K562 (cell line): ENCODE results near the gene NTRK2. TPM values are rescaled to one million over a fixed set of nuclear protein-coding genes. Genes with fewer than 3 reads are reported as not detected.

Source experiments
- ATAC-seq: fragments of 200-7000 bp; cut with Tn5 transposase; 3 replicates; pipeline ENCODE4 v1.9.1; 2020; ENCODE audit warnings: moderate library complexity
- BruUV-seq: library from RNA; stranded (reverse); fragments of 400-500 nt; replicated peaks from 2 replicates; lab custom pipeline; 2021; lab: Mats Ljungman, UMichigan
- CTCF ChIA-PET: fragments of 300-600 bp; formaldehyde crosslinking; extraction: SDS; loops from one replicate; lab custom pipeline; 2021; ENCODE audit warnings: low intra/inter-chr PET ratio; lab: Yijun Ruan, JAX
- POLR2A ChIA-PET: fragments of 300-600, 350-650 bp; sonication (Branson Sonifier 250); formaldehyde crosslinking; extraction: SDS; loops from one replicate; lab custom pipeline; 2021; ENCODE audit warnings: antibody characterized with exemption, inconsistent platforms; lab: Yijun Ruan, JAX
- DNase-seq, 4 experiments: peaks; one replicate each; pipeline versions ENCODE4 v3.0.0 to v3.0.0-alpha.2; 2011 to 2018; ENCODE audit warnings: low spot score in 3 of 4, mixed read lengths in 3 of 4; ENCODE audit errors: extremely low read depth in 1 of 4
- FAIRE-seq: peaks from 2 replicates; lab custom pipeline; 2011; peaks lifted over from hg19 to GRCh38; lab: Jason Lieb, UNC
- H2AFZ ChIP-seq: 2 replicates; pipeline ENCODE4 v1.6.0; 2011; ENCODE audit warnings: low read depth, low read length, control low read depth, inconsistent platforms
- H3K27ac ChIP-seq: fragments of 200-600 bp; 3 replicates; pipeline ENCODE4 v1.8.0; 2011; ENCODE audit warnings: low read depth, mild to moderate bottlenecking, control low read depth, inconsistent platforms, low read length, moderate library complexity, mixed read lengths; ENCODE audit errors: extremely low read depth
- H3K27me3 ChIP-seq, 2 experiments: fragments of 300-600 bp in 1 of 2; 2 replicates in 1 of 2; 3 replicates in 1 of 2; pipeline versions ENCODE4 v1.6.0 to v1.8.0; 2011; ENCODE audit warnings: inconsistent platforms in 2 of 2, low read length in 2 of 2, mild to moderate bottlenecking in 1 of 2, mixed read lengths in 1 of 2, moderate library complexity in 1 of 2; ENCODE audit not compliant: control insufficient read depth in 2 of 2, insufficient read depth in 2 of 2
- H3K36me3 ChIP-seq: fragments of 300-600 bp; 3 replicates; pipeline ENCODE4 v1.8.0; 2011; ENCODE audit warnings: mild to moderate bottlenecking, low read length, inconsistent platforms; ENCODE audit not compliant: control insufficient read depth, insufficient read depth
- H3K4me1 ChIP-seq, 2 experiments: fragments of 200-600 bp in 1 of 2; replicated peaks in 1 of 2; 2 replicates in 1 of 2; 3 replicates in 1 of 2; pipeline versions ENCODE4 v1.5.1 to v1.8.0; 2011; ENCODE audit warnings: inconsistent platforms in 2 of 2, low read length in 2 of 2, mild to moderate bottlenecking in 1 of 2, mixed read lengths in 1 of 2, moderate library complexity in 1 of 2; ENCODE audit not compliant: control insufficient read depth in 2 of 2, insufficient read depth in 2 of 2
- H3K4me2 ChIP-seq: 2 replicates; pipeline ENCODE4 v1.6.1; 2011; ENCODE audit warnings: low read length, control low read depth, inconsistent platforms, mixed read lengths; ENCODE audit not compliant: insufficient read depth
- H3K4me3 ChIP-seq: fragments of 200-600 bp; sonication (generic), shearing (Covaris generic); 2 replicates; pipeline ENCODE4 v1.5.1; 2016; ENCODE audit warnings: control low read depth, inconsistent platforms
- H3K79me2 ChIP-seq: fragments of 200-600 bp; 3 replicates; pipeline ENCODE4 v1.8.0; 2011; ENCODE audit warnings: low read length, inconsistent platforms; ENCODE audit not compliant: control insufficient read depth, insufficient read depth
- H3K9ac ChIP-seq, 2 experiments: 2 replicates each; pipeline versions ENCODE4 v1.6.0 to v1.6.1; 2011; ENCODE audit warnings: low read depth in 2 of 2, low read length in 2 of 2, control low read depth in 1 of 2, inconsistent platforms in 1 of 2, mild to moderate bottlenecking in 1 of 2, mixed read lengths in 1 of 2; ENCODE audit not compliant: insufficient read depth in 1 of 2
- H3K9me1 ChIP-seq: one replicate; pipeline ENCODE4 v1.6.0; 2011; ENCODE audit warnings: inconsistent platforms, mild to moderate bottlenecking, low read length, moderate library complexity; ENCODE audit not compliant: control insufficient read depth, insufficient read depth
- H3K9me3 ChIP-seq: replicated peaks from 2 replicates; pipeline ENCODE4 v1.5.1; 2011; ENCODE audit warnings: low read depth, low read length, inconsistent platforms; ENCODE audit not compliant: control insufficient read depth, insufficient read depth
- H4K20me1 ChIP-seq: replicated peaks from 2 replicates; pipeline ENCODE4 v1.6.1; 2011; ENCODE audit warnings: low read length, inconsistent platforms, mixed read lengths; ENCODE audit not compliant: control insufficient read depth, insufficient read depth
- DNMT1 ChIP-seq: fragments of 450-650 bp; IDR thresholded peaks from 2 replicates; pipeline ENCODE4 v1.6.1; 2016; ENCODE audit warnings: antibody characterized with exemption, mild to moderate bottlenecking
- E2F8 ChIP-seq: fragments of 450-650 bp; IDR thresholded peaks from 2 replicates; pipeline ENCODE4 v1.7.1; 2018; ENCODE audit warnings: mild to moderate bottlenecking, low read depth; ENCODE audit not compliant: partially characterized antibody
- GABPB2 ChIP-seq: fragments of 250-450 bp; sonication (Bioruptor Pico); conservative IDR thresholded peaks from 2 replicates; pipeline ENCODE4 v1.5.1; 2021; ENCODE audit warnings: mild to moderate bottlenecking
- MEIS2 ChIP-seq: fragments of 450-650 bp; IDR thresholded peaks from 2 replicates; pipeline ENCODE4 v1.6.1; 2014; ENCODE audit warnings: mild to moderate bottlenecking; ENCODE audit not compliant: partially characterized antibody
- SMARCA4 ChIP-seq: fragments of 450-650 bp; IDR thresholded peaks from 2 replicates; pipeline ENCODE4 v1.6.1; 2016
- ZNF184 ChIP-seq: sonication (generic); formaldehyde crosslinking; IDR thresholded peaks from 2 replicates; pipeline ENCODE4 v1.5.0; 2020; ENCODE audit warnings: missing genetic modification reagents
- ZZZ3 ChIP-seq: fragments of 450-650 bp; IDR thresholded peaks from 2 replicates; pipeline ENCODE4 v1.6.1; 2016; ENCODE audit warnings: antibody characterized with exemption, mild to moderate bottlenecking, moderate library complexity
- WGBS: fragments of 100-300 bp; shearing (Covaris generic); methylation state at CpG from one replicate; pipeline ENCODE4 v1.1.6; 2016; ENCODE audit warnings: low coverage, mixed read lengths; ENCODE audit not compliant: insufficient coverage; ENCODE audit errors: missing lambda C conversion rate; 5-methylcytosine and 5-hydroxymethylcytosine counted together
- in situ Hi-C: fragments of 300-500 bp; cut with MboI; formaldehyde crosslinking; loops from 4 replicates; pipeline ENCODE4 v1.15.0; 2018; ENCODE audit warnings: inconsistent platforms, mixed read lengths
- intact Hi-C: fragments of 100-400 bp; cut with micrococcal nuclease; formaldehyde crosslinking; loops from 2 replicates; pipeline ENCODE4 v1.14.2; 2022
- polyA plus RNA-seq, 8 experiments: library from polyadenylated mRNA; depleted of rRNA in 4 of 8; stranded (reverse) in 5 of 8; unstranded in 3 of 8; fragments of >200 nt; fragmentation: Nextera tagmentation in 2 of 8; fragmentation: Illumina TruSeq in 1 of 8; extraction: Ambion mirVana in 2 of 8; extraction: Trizol in 1 of 8; gene quantifications; 2 replicates each; pipeline versions ENCODE4 v1.2.1 to v1.2.3, GENCODE V29; 2011 to 2014; ENCODE audit warnings: inconsistent platforms in 1 of 8, missing spikeins in 1 of 8
- total RNA-seq, 7 experiments: library from RNA; depleted of rRNA in 6 of 7; stranded (reverse); fragments of >200 nt in 6 of 7; fragmentation: Illumina TruSeq in 2 of 7; extraction: Trizol in 2 of 7; gene quantifications; 2 replicates each; pipeline versions ENCODE4 v1.2.1 to v1.2.3, GENCODE V29; 2011 to 2021; ENCODE audit warnings: low replicate concordance in 1 of 7

NTRK2 gene
- total and polyA plus RNA-seq, 9 of the 15 experiments (the other 6 are each of a cell fraction or from before 2014, with no cell fraction given), result not detected

GRCh38 chr9:84636436-84636835 lies 33.1 kb upstream of the NTRK2 start (continued):
- TF ChIP-seq E2F8 (no peak), DNMT1 (no peak), SMARCA4 (no peak), MEIS2 (no peak)
- TF ChIP-seq, all 486 proteins: peak for 0

- Histone ChIP-seq H3K4me2 (no peak overlapping the region), H3K4me3 (no peak overlapping the region), H3K4me1 (no peaks in the 10 kb centered on the region), H2AFZ (no peak overlapping the region), H3K9me3 (no peaks in the 10 kb centered on the region), H3K36me3 (no peaks in the 10 kb centered on the region), H3K9me1 (no peaks in the 10 kb centered on the region), H3K27me3 (no peaks in the 10 kb centered on the region)
- no peak for ATAC-seq
- no peak for DNase-seq
- FAIRE-seq, result no peak
- BruUV-seq, result no TSS peak
- CTCF ChIA-PET, result no interaction called here
- in situ Hi-C loops, result no loop called here
- WGBS, result 0% methylated on average over 4 of the region's 4 CpGs
- no peak for TF ChIP-seq ZNF184 (CRISPR knock-in tag)
- no peak for TF ChIP-seq GABPB2 (CRISPR knock-in tag)
- TF ChIP-seq ZZZ3, result no peak
- TF ChIP-seq, all 486 proteins: peak for 0
- Histone ChIP-seq H4K20me1 (no peaks in the 10 kb centered on the region), H3K27ac (no peak overlapping the region), H3K9ac (no peak overlapping the region), H3K79me2 (no peaks in the 10 kb centered on the region)
- POLR2A ChIA-PET, result no interaction called here
- intact Hi-C loops, result no loop called here
Observed at GRCh38 chr9:84642553-84643141, 26.9 kb upstream of the NTRK2 start.
